ENCODE measurements around the gene NUCB1.

- no peak for TF ChIP-seq ZNF423 (CRISPR knock-in tag; IDR thresholded peaks at IDR 0.05)
- TF ChIP-seq TCF7 (CRISPR knock-in tag; IDR thresholded peaks at IDR 0.05; ENCODE audit: low read depth), result no peak
Measured at GRCh38 chr19:48953141-48953540, 53.0 kb downstream of the NUCB1 start.

All from WTC11 (cell line).